HG02884 (cell line): ENCODE results near the gene CCDC197.

Experiments used
- ATAC-seq: cut with Tn5 transposase; IDR thresholded peaks from one replicate; pipeline ENCODE4 v1.9.1; 2021; ENCODE audit warnings: mild to moderate bottlenecking, moderate library complexity; ENCODE audit not compliant: unreplicated experiment

The CCDC197 gene

GRCh38 chr14:94040796-94041195 is 43.7 kb downstream of the CCDC197 start:
- ATAC-seq, result no peak

- ATAC-seq, result no peak
Measured at GRCh38 chr14:94041551-94042346, 44.6 kb downstream of the CCDC197 start.

GRCh38 chr14:94042433-94043091 is 45.5 kb downstream of the CCDC197 start:
- ATAC-seq, result no peak

- no peak for ATAC-seq
Measured at GRCh38 chr14:94043111-94043755, 46.1 kb downstream of the CCDC197 start.

GRCh38 chr14:94043756-94044475 is 46.8 kb downstream of the CCDC197 start:
- ATAC-seq, result no peak

- ATAC-seq, result no peak
Measured at GRCh38 chr14:94044476-94045091, 47.5 kb downstream of the CCDC197 start.

GRCh38 chr14:94045101-94045500 is 48.0 kb downstream of the CCDC197 start:
- ATAC-seq, result no peak

GRCh38 chr14:94045563-94046345 is 48.7 kb downstream of the CCDC197 start:
- ATAC-seq, result no peak

- no peak for ATAC-seq
Measured at GRCh38 chr14:94046696-94047250, 49.7 kb downstream of the CCDC197 start.

- no peak for ATAC-seq
Measured at GRCh38 chr14:94047581-94047980, 50.5 kb downstream of the CCDC197 start.

GRCh38 chr14:94048691-94049624 is 51.9 kb downstream of the CCDC197 start:
- ATAC-seq, result no peak

GRCh38 chr14:94049625-94050023 is 52.5 kb downstream of the CCDC197 start:
- ATAC-seq, result no peak

- ATAC-seq, result no peak
Measured at GRCh38 chr14:94050231-94050880, 53.3 kb downstream of the CCDC197 start.

- no peak for ATAC-seq
Measured at GRCh38 chr14:94051115-94051514, 54.0 kb downstream of the CCDC197 start.

- no peak for ATAC-seq
Measured at GRCh38 chr14:94051779-94052178, 54.7 kb downstream of the CCDC197 start.

GRCh38 chr14:94052199-94052598 is 55.1 kb downstream of the CCDC197 start:
- ATAC-seq, result no peak

- ATAC-seq, result no peak
Measured at GRCh38 chr14:94052662-94053061, 55.6 kb downstream of the CCDC197 start.

GRCh38 chr14:94054401-94054800 is 57.3 kb downstream of the CCDC197 start:
- ATAC-seq, result no peak
